H1 (cell line): Measurements from ENCODE around the gene CACNA1D.

ENCODE experiments used
- CTCF ChIP-seq, 3 experiments: IDR thresholded peaks; 1 replicate in 2 of 3; 2 replicates in 1 of 3; pipeline versions ENCODE4 v1.5.1 to v1.6.1; 2011; ENCODE audit warnings: low read length in 3 of 3, mild to moderate bottlenecking in 3 of 3, inconsistent platforms in 2 of 3, low read depth in 1 of 3, moderate library complexity in 1 of 3; ENCODE audit not compliant: insufficient read depth in 1 of 3; ENCODE audit errors: control extremely low read depth in 1 of 3
- EGR1 ChIP-seq: IDR thresholded peaks from 2 replicates; pipeline ENCODE4 v1.6.1; 2011; ENCODE audit warnings: low read depth, low read length, borderline replicate concordance
- EP300 ChIP-seq, 2 experiments: IDR thresholded peaks; 1 replicate in 1 of 2; 2 replicates in 1 of 2; pipeline ENCODE4 v1.6.1; 2011 to 2012; ENCODE audit warnings: low read depth in 2 of 2, low read length in 2 of 2, mild to moderate bottlenecking in 2 of 2, borderline replicate concordance in 1 of 2, inconsistent platforms in 1 of 2, moderate library complexity in 1 of 2
- NANOG ChIP-seq: IDR thresholded peaks from 2 replicates; pipeline ENCODE4 v1.6.1; 2011; ENCODE audit warnings: low read length, low read depth, mild to moderate bottlenecking, inconsistent platforms; ENCODE audit not compliant: insufficient read depth, poor library complexity, severe bottlenecking
- RAD21 ChIP-seq, 2 experiments: IDR thresholded peaks in 1 of 2; conservative IDR thresholded peaks in 1 of 2; 2 replicates each; pipeline ENCODE4 v1.6.1; 2011; ENCODE audit warnings: low read depth in 2 of 2, low read length in 2 of 2, improper control_type of control experiment in 1 of 2, inconsistent platforms in 1 of 2, mild to moderate bottlenecking in 1 of 2, moderate library complexity in 1 of 2
- RNF2 ChIP-seq: fragments of 200-900, 300-1000 bp; sonication (generic); IDR thresholded peaks from 2 replicates; pipeline ENCODE4 v1.7.1; 2016; ENCODE audit warnings: borderline replicate concordance, low read depth, mild to moderate bottlenecking, antibody characterized with exemption, low read length; ENCODE audit not compliant: poor library complexity, severe bottlenecking; ENCODE audit errors: missing control alignments
- YY1 ChIP-seq: IDR thresholded peaks from 2 replicates; pipeline ENCODE4 v1.6.1; 2011; ENCODE audit warnings: low read depth, mild to moderate bottlenecking, low read length

- TF ChIP-seq CTCF (IDR thresholded peaks at IDR 0.05; ENCODE audit: control extremely low read depth in 1 of 3, insufficient read depth in 1 of 3, low read depth in 1 of 3, low read length in 3 of 3) (no peak), EGR1 (no peak), NANOG (no peak), EP300 (IDR thresholded peaks at IDR 0.05; ENCODE audit: borderline replicate concordance in 1 of 2, low read depth in 2 of 2, low read length in 2 of 2) (no peak), YY1 (no peak), RNF2 (no peak), RAD21 (IDR thresholded peaks at IDR 0.05 in 1 of 2, conservative IDR thresholded peaks at IDR 0.05 in 1 of 2; ENCODE audit: low read depth in 2 of 2, low read length in 2 of 2) (no peak)
Measured at GRCh38 chr3:53777468-53777867, 283.1 kb downstream of the CACNA1D start.
